ENCODE data around the gene MCF2.
"Not testable (repeated sequence)": the region's sequence is repeated elsewhere in the genome, so short reads cannot be mapped to it uniquely, and the experiment has no call there.

Gene MCF2, protein sequence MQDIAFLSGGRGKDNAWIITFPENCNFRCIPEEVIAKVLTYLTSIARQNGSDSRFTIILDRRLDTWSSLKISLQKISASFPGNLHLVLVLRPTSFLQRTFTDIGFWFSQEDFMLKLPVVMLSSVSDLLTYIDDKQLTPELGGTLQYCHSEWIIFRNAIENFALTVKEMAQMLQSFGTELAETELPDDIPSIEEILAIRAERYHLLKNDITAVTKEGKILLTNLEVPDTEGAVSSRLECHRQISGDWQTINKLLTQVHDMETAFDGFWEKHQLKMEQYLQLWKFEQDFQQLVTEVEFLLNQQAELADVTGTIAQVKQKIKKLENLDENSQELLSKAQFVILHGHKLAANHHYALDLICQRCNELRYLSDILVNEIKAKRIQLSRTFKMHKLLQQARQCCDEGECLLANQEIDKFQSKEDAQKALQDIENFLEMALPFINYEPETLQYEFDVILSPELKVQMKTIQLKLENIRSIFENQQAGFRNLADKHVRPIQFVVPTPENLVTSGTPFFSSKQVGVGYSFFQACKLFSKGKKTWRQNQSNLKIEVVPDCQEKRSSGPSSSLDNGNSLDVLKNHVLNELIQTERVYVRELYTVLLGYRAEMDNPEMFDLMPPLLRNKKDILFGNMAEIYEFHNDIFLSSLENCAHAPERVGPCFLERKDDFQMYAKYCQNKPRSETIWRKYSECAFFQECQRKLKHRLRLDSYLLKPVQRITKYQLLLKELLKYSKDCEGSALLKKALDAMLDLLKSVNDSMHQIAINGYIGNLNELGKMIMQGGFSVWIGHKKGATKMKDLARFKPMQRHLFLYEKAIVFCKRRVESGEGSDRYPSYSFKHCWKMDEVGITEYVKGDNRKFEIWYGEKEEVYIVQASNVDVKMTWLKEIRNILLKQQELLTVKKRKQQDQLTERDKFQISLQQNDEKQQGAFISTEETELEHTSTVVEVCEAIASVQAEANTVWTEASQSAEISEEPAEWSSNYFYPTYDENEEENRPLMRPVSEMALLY
- total RNA-seq = 0 to 0.25 (median 0.16) reads per million in 18 experiments

DNA sequence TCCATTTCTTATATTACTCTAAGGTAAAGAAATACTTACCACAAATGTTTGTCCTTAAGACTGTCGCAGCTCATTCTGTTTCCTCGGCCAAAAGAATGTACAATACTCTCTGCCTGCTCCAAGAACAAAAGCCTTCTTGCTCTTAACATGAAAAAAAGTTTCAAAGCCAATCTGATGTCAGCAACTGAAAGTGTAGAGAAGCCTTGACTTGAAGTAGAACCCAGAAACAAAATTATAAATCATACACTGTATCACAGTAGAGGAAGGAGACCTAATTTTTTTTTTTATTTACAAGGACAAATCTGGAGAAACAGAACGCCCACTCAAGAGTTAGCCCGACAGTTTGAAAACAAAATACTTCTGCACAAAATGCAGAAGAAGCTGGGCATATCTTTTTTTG, at the start of gene MCF2:
MCF2 (minus strand) TSS at position 101 of the 400 bp plus-strand sequence. CDS start 56,423 bp downstream, outside the sequence.
- DNase-seq = no peak

DNA sequence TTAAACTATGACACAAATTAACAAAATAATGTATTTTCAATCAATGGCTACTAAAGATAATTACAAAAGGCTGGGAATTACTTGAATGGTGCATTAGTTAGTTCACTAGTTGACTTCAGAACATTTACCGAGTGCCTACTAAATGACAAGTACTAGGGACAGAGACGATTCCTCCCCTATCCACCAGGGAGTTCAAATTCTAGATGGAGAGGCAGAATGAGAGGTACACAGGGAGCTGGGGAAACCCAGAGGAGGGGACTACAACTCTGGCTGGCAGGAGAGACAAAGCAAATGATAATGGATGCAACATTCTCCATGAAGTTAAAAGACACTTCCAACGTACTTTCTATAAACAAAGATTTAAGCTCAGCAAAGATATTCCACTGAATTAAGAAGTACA, 43.1 kb upstream of the MCF2 start:
- DNase-seq = no peak

DNA sequence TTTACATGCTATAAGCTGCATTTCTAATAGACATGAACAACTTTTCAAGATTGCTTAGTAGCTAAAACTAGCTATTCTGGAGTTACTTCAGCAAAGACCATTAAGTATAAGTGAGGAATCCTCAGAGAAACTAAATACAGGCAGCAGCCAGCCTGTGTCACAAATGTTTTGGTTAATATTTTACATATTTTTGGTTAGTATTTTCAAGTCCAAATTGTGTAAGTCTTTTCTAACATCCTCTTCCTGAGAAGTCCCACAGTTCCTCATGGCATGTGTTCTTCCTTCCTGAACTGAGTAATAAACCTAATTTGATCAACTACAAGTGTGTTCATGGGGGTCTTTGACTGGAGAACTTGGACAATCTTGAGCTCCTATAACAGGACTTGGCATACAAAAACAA, 42.4 kb upstream of the MCF2 start:
- no peak for DNase-seq

DNA sequence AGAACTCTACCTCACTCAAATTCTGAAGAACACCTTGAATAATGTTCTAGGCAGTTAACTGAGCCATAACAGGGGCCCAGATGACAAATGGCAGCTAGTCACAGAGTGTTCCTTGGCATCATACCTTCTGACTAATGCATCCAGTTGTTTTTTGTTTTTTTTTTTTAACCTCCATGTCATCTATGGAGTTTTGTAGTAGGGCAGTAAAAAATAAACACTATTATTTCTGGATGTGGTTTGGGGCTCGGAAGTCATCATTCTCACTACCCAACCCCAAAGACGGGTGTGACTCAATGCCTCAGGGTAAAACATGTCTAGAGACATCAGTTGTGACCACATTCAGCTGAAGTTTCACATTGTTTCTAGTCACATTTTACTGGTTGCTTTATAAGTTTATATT, 31.2 kb upstream of the MCF2 start:
- no peak for DNase-seq

DNA sequence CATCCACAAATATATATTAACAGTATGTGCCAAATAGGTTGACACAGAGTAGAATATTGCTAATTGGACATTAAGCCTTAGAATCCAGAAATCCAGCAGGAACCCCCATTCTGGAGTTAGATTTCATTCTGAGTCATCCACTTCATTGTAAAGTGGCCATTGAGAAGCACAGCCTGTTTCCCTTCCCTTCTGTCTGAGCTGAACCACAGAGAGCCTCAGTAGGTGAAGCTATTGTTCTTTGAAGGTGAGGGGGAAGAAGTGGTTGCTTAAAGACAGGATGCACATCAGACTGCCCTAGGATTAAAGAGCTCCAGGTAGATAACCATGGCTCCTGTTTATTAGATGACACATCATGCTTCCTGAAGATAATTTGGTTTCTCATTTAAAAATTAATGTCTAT, 30.6 kb upstream of the MCF2 start:
- DNase-seq = no peak

DNA sequence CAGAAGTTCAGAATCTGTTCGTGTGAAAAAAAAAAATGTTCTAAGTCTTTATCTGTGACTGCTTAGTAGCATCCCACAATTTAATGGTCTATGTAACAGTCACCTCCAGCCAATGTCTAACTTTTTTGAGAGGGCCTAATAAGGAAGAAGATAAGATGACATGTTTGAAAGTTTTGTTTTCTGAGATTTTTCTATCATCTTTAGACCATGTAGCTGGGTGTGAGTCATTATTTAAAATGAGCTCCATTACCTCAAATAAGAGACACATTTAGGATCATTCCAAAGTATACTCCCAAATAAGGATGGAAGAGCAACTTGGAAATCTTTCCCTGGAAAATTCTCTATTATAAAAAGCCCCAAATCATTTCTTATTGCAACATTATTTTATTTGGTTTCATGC, 28.2 kb upstream of the MCF2 start:
- no peak for DNase-seq

DNA sequence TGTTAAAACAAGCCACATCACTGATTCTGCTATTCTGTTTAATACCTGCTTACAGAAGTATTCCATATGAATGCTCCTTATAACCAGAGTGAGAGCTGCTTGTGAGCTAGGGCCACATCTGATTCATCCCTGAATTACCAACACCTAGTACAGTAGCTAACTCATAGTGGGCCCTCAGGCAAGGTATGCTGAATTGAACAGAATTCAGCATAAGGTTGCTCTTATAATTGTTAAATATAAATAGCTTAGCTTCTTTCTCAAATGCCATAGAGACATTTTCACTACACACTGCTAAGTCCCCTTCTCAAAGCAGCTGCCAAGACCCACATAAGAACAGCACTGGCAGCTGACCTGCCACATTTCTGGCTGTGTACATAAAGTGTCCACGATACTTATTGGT, 27.0 kb upstream of the MCF2 start:
- DNase-seq = no peak

DNA sequence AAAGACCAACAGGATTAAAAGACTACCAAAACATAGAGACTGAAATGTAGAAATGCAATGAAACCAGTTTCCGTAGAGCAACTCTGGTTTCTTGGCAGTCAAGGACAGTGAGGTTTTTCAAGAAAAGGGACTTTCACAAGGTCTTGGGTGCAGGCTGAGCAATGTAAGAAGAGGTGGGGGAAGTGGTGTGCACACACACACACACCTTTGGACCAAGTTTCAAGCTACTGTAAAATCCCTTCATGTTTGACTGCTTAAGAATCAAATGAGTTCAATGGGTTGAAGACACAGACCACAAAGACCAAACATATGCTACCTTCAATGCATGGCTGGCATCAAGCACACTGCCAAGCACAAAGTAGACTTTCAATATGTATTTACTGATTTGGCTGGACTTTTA, 17.8 kb upstream of the MCF2 start:
- DNase-seq = no peak

DNA sequence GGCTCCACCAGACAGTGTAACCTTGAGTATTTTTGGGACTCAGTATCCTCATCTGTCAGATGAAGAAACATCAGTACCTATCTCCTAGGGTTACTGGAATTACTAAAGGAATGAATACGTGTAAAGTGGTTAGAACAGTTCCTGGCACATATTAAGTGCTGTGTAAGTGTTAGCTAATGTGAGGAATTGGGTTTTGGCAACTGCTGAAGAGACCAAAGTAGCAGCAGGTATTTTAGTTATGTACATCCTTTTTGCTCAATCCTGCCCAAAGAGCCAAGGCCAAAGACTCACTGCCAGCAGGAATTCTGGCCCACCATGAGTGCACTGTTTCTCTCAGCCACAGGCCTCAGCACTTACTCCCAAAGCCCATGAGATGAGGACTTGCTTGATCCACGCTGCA, 16.7 kb upstream of the MCF2 start:
- DNase-seq = no peak

DNA sequence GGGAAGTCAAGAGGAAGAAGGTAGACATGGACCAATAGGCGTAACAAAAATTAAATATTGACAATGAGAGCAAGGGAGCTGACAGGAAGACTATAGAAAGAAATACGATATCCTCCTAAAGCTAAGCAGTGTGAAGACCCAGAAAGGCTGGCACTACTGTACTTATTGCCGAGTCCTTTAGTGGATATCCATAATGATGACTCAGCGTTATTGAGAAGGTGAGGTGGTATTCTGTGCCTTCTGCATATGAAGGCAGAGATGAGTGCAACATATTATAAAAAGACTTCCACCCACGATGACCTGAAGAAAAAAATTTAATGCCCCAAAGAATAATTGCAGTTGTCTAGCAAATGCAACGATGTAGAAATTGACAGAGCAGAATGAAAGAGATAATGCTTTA, 13.0 kb upstream of the MCF2 start:
- no peak for DNase-seq

DNA sequence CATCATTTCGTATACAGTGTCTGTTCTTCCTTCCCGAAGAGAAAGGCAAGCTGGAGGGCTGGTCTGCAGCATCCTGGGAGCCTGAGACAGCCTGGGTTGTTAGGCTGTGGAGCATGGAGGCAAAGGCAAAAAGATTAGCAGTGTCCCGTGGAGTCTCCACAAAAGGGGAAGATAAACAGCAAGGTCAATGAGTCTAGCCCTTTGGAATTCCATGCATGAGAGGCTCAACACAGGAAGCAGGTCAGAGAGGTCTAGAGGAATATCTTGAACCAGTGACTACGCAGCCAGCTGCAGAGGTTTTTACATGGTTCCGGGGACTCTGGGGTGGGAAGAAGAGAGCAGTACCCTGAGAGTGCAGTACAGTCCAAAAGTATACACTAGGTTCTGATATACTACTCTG, 12.2 kb upstream of the MCF2 start:
- no peak for DNase-seq

DNA sequence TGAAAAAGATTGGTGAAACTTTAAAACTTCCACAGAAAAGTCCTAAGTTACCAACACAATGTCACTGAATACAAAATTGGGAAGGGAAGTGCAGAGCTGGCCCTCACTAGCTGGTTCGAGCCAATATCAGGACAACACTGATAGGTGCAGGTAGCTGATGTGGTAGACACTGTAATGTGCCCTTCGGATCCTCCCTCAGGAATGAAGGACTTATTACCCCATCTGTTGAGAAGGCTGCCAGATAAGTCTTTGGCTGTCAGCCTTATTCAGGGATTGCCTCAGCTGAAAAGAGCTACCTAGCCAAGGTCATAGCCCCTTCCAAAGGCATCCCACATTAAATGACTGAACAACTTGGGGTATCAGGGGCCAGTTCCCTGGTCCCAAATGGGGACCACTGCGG, 5.3 kb downstream of the MCF2 start:
- no peak for DNase-seq

DNA sequence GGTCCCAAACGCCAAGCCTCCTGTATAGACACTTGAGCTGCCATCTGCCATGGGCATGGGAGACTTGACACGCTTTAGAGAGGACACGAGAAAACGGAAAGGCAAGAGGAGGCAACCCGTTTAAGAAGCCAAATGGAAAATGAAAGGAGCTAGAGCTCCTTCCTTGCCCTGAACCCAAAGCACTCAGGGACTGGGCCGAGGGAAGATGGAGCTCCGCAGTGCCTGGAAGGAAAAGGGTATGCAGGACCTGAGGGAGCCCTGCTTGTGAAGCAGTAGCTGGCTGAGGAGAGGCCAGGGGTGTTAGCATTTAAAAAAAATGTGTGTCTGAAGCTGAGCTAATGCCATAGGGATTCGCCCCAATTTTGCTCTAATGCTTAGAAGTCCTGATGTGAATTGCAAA, 15.1 kb downstream of the MCF2 start:
- DNase-seq = no peak

DNA sequence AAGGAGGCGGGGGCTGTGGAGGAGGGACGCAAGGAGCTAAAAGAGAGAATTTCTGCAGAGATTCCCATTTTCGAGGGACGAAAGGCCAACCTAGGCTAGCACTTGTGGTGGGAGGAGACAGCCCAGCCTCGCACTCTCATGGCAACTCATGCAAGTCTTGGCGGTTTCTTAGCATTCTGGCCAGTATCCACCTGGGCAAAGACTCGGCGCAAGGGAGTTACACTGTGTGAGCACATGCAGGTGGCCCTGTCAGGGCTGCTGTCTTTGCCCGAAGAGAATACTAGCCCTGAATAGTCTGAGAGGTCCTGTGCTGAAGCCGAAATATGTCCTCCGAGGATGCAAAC, 15.5 kb downstream of the MCF2 start:
- DNase-seq = no peak

DNA sequence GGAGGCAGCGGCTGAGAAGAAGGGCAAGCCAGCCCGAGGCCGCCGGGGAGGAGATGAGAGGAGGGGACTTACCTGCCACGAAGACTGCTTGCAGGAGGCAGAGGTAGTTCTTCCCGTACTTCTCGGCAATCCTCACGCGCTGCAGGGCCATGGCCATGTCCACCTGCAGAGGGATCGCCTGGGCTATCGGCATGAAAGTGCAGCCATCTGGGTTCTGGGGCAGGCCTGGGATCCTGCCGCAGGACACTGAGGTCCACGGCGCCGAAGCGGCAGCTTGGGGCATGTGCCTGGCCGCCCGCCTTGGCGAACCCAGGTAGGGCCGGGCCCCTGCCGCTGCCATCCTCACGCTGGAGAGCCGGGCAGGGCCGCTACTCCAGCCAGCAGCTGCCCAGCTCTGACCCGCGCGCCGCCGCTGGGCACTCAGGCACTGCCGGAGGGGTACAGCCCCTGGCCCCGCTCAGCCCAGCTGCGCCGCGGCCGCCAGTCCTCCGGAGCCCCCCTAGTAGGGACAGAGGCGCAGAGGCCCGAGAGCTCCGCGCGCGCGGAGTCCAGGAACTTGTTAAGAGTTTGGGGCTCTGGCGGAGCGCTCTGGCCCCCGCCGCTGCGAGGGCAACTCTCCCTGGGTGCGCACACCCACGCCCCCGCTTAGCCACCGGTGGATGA, 16.0 kb downstream of the MCF2 start:
- no peak for DNase-seq

DNA sequence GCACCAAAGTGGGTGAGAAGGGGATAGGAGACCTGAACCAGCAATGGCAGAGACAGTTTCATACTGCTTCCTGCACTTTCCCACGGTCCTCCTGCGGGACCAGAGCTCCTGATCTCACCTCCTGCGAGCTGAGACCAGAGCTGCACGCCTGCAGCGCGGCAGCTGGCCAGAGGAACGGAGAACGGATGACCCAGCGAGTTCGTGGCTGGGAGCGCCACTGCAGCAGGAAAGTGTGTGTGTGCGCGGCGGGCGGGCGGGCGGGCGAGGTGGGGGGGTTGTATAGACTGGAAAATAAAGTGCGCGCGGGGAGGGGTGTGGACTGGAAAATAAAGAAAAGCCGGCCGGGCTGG, 16.5 kb downstream of the MCF2 start:
- no peak for DNase-seq

DNA sequence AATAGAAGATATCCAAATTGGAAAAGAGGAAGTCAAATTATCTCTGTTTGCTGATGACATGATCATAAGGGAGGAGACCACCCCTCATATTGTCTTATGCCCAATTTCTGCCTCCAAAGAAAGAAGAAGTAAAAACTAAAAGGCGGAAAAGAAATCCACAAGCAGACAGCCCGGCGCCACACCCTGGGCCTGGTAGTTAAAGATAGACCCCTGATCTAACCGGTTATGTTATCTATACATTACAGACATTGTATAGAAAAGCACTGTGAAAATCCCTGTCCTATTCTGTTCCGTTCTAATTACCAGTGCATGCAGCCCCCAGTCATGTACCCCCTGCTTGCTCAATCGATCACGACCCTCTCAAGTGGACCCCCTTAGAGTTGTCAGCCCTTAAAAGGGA, 22.8 kb downstream of the MCF2 start:
- DNase-seq = not testable (repeated sequence)

DNA sequence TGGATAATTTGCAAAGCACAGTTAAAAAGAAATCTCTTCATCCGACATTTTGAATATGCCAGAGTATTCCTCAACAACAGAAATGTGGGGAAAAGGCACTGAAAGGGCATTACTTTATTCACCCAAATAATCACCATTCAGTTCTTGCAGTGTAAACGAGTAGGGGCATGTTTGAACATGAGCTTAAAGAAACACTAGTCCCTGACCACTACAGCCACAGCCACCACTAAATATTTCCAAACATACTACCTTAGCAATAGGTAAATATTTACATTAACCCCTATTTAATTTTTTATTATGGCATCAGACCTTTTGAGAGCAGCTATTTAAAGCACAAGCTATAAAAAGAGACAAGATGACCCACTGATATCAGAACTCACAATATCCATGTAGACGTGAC, 27.6 kb downstream of the MCF2 start:
- no peak for DNase-seq

DNA sequence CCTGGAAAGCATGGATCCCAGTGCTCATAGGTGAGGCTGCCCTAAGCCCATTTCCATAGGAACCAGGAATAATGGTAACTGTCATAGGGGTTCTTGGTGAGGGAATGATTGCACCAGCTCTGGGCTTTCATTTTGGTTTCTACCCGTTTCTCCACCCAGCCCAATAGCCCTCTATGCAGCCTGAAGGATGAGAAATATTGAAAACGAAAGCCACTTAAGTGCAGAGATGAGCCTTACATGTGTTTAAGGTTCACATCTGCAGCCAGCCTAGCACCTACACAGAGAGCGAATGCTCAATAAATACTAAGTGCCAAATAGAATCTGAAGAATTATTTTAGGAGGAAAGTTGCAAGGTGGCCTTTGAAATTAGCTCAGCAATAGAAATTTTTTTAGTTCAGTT, 60.4 kb downstream of the MCF2 start:
- no peak for DNase-seq

DNA sequence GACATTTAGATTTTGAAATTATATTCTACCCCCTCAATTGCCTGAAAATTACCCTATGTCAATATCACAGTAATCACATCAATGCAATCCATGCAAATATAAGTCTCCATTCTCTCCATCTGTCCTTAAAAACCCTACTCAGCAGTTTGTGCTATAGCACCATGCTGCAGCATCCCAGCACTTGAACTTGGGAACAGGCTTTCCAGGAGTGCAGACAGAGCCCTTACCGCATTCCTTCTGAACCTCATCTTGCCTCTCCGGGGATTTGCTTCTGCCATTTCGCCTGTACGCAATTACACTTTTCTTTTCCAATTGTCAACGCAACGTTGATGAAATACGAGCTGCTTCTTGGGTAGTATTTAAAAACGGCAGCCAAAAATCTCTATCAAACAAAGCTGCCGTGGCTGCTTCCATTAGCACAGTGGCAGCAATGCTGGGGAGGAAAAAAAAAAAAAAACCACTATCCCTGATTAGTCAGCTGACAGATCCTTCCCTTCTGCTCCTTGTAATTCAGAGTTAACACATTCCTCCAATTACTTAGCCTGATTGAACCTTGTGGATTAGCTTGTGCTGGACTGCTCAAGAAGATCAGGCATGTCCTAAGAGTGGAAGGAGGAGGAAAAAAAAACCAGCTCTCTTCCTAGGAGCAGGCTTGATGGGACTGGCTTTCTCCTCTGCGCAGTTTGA, 65.6 kb downstream of the MCF2 start:
- DNase-seq = no peak

DNA sequence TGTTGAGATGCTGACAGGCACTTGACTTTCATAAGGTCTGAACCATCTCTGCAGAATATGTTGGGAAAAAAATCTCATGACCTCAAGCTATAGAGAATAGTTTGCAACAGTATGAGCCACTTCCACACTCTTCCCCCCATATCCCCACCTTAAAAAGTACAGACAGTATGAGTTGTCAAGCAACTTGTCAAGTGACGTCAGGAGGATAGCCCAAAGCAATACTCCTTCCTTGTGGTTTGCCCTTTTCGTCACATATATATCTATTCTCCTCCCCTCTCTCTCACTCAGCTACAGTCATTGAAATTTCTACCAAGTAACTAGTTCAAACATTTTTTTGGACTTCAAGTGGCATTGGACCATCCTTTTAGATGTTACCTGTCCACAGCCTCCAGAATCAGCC, 67.7 kb downstream of the MCF2 start:
- no peak for DNase-seq

DNA sequence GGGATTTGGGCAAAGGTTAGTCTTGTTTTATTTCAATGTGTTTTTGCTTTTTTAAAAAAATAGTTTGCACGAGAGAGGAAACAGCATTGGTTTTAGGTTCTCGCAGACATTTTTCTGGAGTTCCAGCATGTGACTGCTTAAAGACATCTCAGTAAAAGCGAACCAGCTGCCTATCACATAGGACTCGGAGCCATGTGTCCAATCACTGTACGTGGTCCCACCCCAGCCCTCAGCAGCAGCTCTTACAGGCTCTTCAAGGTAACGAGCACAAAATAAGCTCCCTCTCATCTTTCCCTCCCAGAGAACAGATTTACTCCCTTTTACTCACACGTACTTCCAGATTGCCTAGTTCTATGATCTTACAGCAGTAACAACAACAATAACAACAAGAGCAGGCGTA, 68.7 kb downstream of the MCF2 start:
- DNase-seq = no peak

DNA sequence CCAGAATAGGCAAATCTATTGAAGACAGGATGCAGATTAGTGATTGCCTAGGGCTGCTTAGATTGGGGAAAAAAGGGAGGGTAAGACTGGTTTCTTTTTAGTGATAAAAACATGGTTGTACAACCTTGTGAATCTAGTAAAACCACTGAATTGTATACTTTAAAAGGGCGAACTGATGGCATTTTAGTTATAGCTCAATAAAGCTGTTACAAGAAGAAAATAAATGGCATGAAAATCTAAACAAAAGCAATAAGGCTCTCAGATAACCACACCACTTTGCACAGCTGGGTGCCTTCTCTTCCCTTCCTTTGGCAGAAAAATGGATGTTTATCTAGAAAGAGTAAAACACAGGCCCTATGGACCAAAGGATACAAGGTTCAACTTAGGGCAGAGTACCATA, 107.9 kb downstream of the MCF2 start:
- no peak for DNase-seq
